ENCODE data around the gene GOLGA2. TPM values are rescaled to one million over a fixed set of nuclear protein-coding genes. Genes with fewer than 3 reads are reported as not detected.

GOLGA2 gene
- total and polyA plus RNA-seq, 2 of the 13 experiments (the other 11 are each of a cell fraction or from before 2014, with no cell fraction given), result 45.3 to 45.8 TPM

DNA sequence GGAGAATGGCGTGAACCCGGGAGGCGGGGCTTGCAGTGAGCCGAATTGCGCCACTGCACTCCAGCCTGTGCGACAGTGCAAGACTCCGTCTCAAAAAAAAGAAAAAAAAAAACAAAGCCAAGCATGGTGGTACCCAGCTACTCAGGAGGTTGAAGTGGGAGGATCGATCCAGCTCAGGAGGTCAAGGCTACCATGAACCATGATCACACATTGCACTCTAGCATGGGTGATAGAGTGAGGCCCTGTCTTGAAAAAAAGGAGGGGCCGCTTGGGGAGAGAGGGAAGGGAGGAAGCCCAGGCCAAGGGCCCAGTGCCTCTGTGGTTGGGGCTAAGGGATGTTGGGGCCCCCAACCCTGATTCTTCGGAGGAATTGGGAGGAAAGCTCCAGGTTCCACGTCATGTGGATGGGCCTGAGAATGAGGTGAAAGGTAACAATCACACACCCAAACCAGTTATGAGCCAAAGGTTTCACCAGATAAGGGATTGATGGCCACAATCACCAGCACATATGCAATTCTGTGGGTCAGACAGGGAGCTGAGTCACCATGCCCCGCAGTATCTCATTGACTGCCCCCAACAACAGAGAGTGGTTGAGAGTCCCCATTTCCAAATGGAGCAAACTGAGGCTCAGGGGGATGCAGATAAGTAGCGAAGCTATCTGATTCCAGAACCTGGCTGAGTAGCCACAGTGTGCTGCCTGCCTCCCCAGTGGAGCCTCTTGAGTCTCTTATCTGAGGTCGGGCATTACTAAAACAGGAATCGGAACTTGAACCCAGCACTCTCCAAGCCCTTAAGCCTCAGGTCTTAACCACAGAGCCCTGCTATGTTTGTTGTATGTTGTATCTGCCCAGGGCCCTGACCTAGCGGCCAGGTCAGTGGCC, 20.8 kb upstream of the GOLGA2 start:
- Histone ChIP-seq H3K36me3 (replicated peaks in 1 of 2; ENCODE audit: control insufficient read depth in 1 of 2, insufficient read depth in 2 of 2, low read length in 2 of 2) (no peaks in the 10 kb centered on the region), H3K4me1 (ENCODE audit: insufficient read depth, low read length) (peaks cover 36% of the 10 kb centered on the region), H4K20me1 (ENCODE audit: insufficient read depth, low read length) (no peaks in the 10 kb centered on the region), H2AFZ (ENCODE audit: low read length) (no peak overlapping the region), H3K27ac (ENCODE audit: extremely low read length, insufficient read depth, low read length) (peak overlapping the region; percentile 71), H3K9ac (ENCODE audit: insufficient read depth, low read depth, low read length) (peak overlapping the region; percentile 46), H3K4me3 (replicated peaks in 1 of 3; ENCODE audit: insufficient read depth in 1 of 3, low read depth in 2 of 3, low read length in 3 of 3) (peak overlapping the region; percentile 25 to 69 (median 40); a peak in 4 of 6 replicates), H3K4me2 (ENCODE audit: low read depth, low read length) (peak overlapping the region; percentile 85), H3K27me3 (ENCODE audit: control insufficient read depth in 1 of 2, insufficient read depth in 2 of 2, low read length in 2 of 2) (no peaks in the 10 kb centered on the region; a peak in 2 of 5 replicates), H3K79me2 (ENCODE audit: insufficient read depth, low read length) (no peaks in the 10 kb centered on the region), H3K9me3 (ENCODE audit: low read length) (no peaks in the 10 kb centered on the region)
- intact Hi-C loops (cut with micrococcal nuclease; ENCODE audit: unreplicated experiment), result loop anchor here (2.0 to 5.0 kb wide), 2 partner anchors 26 to 116 kb away; partner anchors contain the start of genes COQ4 and TRUB2
- ATAC-seq (peak; percentile 75), DNase-seq (ENCODE audit: low spot score) (peak; percentile 46), FAIRE-seq (peak; percentile 21)
- no TSS peak for BruUV-seq (replicated peaks)
- in situ Hi-C loops (cut with HindIII; ENCODE audit: extremely low pct_ligation_motif_present, low pct_unique_long_range_greater_than_20kb), result loop anchor here (5.0 kb wide), 2 partner anchors 46 to 116 kb away; partner anchors contain the start of gene SLC27A4
- CTCF ChIA-PET (ENCODE audit: low intra/inter-chr PET ratio, low total read pairs), result interaction anchor here (3.1 kb wide), 1 partner anchor 45 kb away, joined by 29 read pairs; the partner anchor contains the start of gene SLC27A4
- WGBS (ENCODE audit: low lambda C conversion rate), result 4% methylated on average over 15 of the region's 16 CpGs
- POLR2A ChIA-PET, result interaction anchor here (1.0 to 2.8 kb wide), 13 partner anchors 10 to 137 kb away, joined by 3 to 34 read pairs (median 7); partner anchors contain the start of genes BBLN, GOLGA2, SLC27A4 and SWI5
- TF ChIP-seq ZMYM3 (CRISPR knock-in tag; IDR thresholded peaks at IDR 0.05), result no peak; the same call in 1 of the 2 replicates
- TF ChIP-seq PITX1 (CRISPR knock-in tag; IDR thresholded peaks at IDR 0.05), result no peak
- no peak for TF ChIP-seq NBN (conservative IDR thresholded peaks at IDR 0.05)
- no peak for TF ChIP-seq ZNF577 (CRISPR knock-in tag; IDR thresholded peaks at IDR 0.05; ENCODE audit: borderline replicate concordance, low read depth)
- no peak for TF ChIP-seq SOX13 (IDR thresholded peaks at IDR 0.05)
- TF ChIP-seq SOX13 (CRISPR knock-in tag; conservative IDR thresholded peaks at IDR 0.05 in 1 of 2, IDR thresholded peaks at IDR 0.05 in 1 of 2), result peak in 1 of 2 experiments; percentile 40; a peak in 1 of 4 replicates
- TF ChIP-seq KLF11 (CRISPR knock-in tag; IDR thresholded peaks at IDR 0.05), result no peak
- TF ChIP-seq PHF21A (CRISPR knock-in tag; IDR thresholded peaks at IDR 0.05), result peak; percentile 47; the same call in 1 of the 2 replicates
- no peak for TF ChIP-seq DZIP1 (CRISPR knock-in tag; IDR thresholded peaks at IDR 0.05)
- TF ChIP-seq HMGXB4 (CRISPR knock-in tag; IDR thresholded peaks at IDR 0.05; ENCODE audit: borderline replicate concordance in 1 of 2, low read depth in 1 of 2), result no peak; a peak in 1 of 4 replicates
- no peak for TF ChIP-seq HNRNPK (IDR thresholded peaks at IDR 0.05; ENCODE audit: low read depth, low read length, poor library complexity, severe bottlenecking)
- no peak for TF ChIP-seq FOXA1 (IDR thresholded peaks at IDR 0.05)
- TF ChIP-seq FOXA1 (CRISPR knock-in tag; IDR thresholded peaks at IDR 0.05), result no peak
- no peak for TF ChIP-seq SATB2 (CRISPR knock-in tag; IDR thresholded peaks at IDR 0.05)
- TF ChIP-seq ZBTB7B (CRISPR knock-in tag; IDR thresholded peaks at IDR 0.05), result peak; percentile 27; the same call in 1 of the 2 replicates
- TF ChIP-seq PAWR (CRISPR knock-in tag; IDR thresholded peaks at IDR 0.05; ENCODE audit: borderline replicate concordance), result no peak
- no peak for TF ChIP-seq BCL3 (CRISPR knock-in tag; IDR thresholded peaks at IDR 0.05)
- TF ChIP-seq RARA (CRISPR knock-in tag; IDR thresholded peaks at IDR 0.05), result peak; percentile 77

Measured in HepG2 (cell line).